ENCODE measurements around the gene NEMF.
"Not testable (repeated sequence)": the region's sequence is repeated elsewhere in the genome, so short reads cannot be mapped to it uniquely, and the experiment has no call there.

NEMF gene

GRCh38 chr14:49875640-49876198 lies 23.1 kb upstream of the NEMF start:
- DNase-seq = no peak

GRCh38 chr14:49873548-49873947 lies 21.0 kb upstream of the NEMF start:
- not testable (repeated sequence) for DNase-seq

GRCh38 chr14:49870908-49871307 lies 18.3 kb upstream of the NEMF start:
- DNase-seq = no peak

- DNase-seq = no peak
Observed at GRCh38 chr14:49868720-49869114, 16.1 kb upstream of the NEMF start.

GRCh38 chr14:49867831-49868719 lies 15.5 kb upstream of the NEMF start:
- peak; percentile 98 for DNase-seq

- DNase-seq = peak; percentile 77 to 83
Observed at GRCh38 chr14:49865431-49865859, 12.9 kb upstream of the NEMF start.

GRCh38 chr14:49863487-49864281 lies 11.1 kb upstream of the NEMF start:
- DNase-seq = peak; percentile 53 to 79

GRCh38 chr14:49862089-49862673 lies 9.6 kb upstream of the NEMF start:
- peak; percentile 86 to 92 for DNase-seq

- DNase-seq = peak; percentile 71 to 78
Observed at GRCh38 chr14:49861699-49862088, 9.1 kb upstream of the NEMF start.

- DNase-seq = no peak
Observed at GRCh38 chr14:49860988-49861698, 8.6 kb upstream of the NEMF start.

- DNase-seq = no peak
Observed at GRCh38 chr14:49858383-49858782, 5.8 kb upstream of the NEMF start.

- no peak for DNase-seq
Observed at GRCh38 chr14:49857427-49858003, 4.9 kb upstream of the NEMF start.

- DNase-seq = peak; percentile 79 to 85
Observed at GRCh38 chr14:49853572-49854375, 1.2 kb upstream of the NEMF start.

- no peak for DNase-seq
Observed at GRCh38 chr14:49853158-49853477, 530 bp upstream of the NEMF start.

- DNase-seq = no peak
Observed at GRCh38 chr14:49851813-49852212, 775 bp downstream of the NEMF start.

- DNase-seq = no peak
Observed at GRCh38 chr14:49849213-49849847, 3.3 kb downstream of the NEMF start.

GRCh38 chr14:49828640-49829039 lies 23.9 kb downstream of the NEMF start:
- DNase-seq = no peak

- DNase-seq = no peak
Observed at GRCh38 chr14:49820176-49820575, 32.4 kb downstream of the NEMF start.

GRCh38 chr14:49816844-49817243 lies 35.7 kb downstream of the NEMF start:
- no peak for DNase-seq

- not testable (repeated sequence) for DNase-seq
Observed at GRCh38 chr14:49816118-49816517, 36.5 kb downstream of the NEMF start.

GRCh38 chr14:49808780-49809179 lies 43.8 kb downstream of the NEMF start:
- no peak for DNase-seq
